ENCODE data around the gene ZNF185.
A peak's percentile ranks its signal among the peaks of the same experiment; 100 is the strongest.
"Not testable (repeated sequence)": the region's sequence is repeated elsewhere in the genome, so short reads cannot be mapped to it uniquely, and the experiment has no call there.

The ZNF185 gene

DNA sequence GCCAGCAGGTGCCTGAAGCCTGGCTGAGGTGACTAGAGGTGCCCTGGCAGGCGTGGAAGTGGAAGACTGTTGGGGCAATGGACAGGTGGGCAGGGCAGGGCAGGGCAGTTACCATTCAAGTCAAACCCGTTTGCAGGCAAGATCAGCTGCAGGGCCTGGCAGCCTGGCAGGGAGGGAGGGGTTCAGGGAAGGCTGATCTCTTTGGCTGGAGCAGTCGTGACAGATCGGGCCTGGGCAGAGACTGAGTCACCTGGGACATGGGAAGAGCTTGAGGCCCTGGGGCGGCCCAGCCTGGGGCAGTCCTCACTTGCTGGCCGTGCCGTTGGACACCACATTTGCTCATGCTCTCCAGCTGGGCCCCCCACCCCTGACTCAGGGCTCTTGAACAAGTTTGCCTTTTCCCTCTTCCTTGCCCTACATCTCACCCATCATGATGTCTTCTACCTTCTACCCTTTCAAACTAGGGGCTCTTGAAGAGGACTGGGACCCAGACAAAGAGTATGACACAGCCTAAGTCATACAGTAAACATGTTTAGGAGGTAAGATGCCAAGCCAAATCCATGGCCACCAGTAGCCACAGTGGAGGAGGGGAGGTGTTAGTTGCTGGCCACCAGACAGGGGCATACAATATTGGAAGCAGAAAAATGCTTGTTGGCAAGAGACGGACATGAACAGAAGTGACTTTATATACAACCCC, 2.0 kb upstream of the ZNF185 start:
- DNase-seq (ENCODE audit: low spot score) = no peak

DNA sequence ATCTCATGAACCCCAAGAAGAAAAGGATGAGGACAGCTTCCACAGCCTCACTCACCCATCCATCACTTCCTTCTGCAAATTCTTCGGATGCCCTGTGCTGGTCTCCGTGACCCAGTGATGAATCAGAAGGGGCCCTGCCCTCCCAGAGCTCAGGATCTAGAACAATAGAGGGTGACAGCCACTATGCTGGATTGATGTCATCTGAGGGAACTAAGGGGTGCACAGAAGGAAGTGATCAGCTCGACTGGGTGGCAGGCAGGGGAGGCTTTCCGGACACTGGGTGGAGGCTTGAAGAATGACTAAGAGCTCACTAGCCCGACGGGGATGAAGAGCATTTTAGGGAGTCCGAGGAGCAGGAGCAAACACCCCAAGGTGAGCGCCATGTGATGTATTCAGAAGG, 1.4 kb upstream of the ZNF185 start:
- peak; percentile 77 for DNase-seq (ENCODE audit: low spot score)

DNA sequence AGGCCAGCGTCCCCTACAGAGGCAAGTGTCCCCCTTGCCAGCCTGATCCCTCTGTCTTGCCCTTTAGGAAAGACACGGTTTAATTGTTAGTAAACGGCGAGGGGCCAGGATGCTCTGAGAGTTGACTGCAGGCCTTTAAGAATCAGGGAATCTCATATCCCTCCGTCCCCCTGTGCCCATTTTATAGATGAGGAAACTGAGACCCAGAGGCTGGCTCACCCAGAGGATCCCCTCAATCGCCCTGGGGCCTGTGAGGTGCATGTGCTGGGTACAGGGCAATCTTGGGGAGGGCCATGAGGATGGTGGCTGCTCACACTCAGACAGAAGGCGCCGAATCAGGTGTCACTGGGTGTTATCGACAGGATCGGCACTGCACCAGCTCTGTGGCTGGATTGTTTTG, 575 bp downstream of the ZNF185 start:
- DNase-seq (ENCODE audit: low spot score) = no peak

DNA sequence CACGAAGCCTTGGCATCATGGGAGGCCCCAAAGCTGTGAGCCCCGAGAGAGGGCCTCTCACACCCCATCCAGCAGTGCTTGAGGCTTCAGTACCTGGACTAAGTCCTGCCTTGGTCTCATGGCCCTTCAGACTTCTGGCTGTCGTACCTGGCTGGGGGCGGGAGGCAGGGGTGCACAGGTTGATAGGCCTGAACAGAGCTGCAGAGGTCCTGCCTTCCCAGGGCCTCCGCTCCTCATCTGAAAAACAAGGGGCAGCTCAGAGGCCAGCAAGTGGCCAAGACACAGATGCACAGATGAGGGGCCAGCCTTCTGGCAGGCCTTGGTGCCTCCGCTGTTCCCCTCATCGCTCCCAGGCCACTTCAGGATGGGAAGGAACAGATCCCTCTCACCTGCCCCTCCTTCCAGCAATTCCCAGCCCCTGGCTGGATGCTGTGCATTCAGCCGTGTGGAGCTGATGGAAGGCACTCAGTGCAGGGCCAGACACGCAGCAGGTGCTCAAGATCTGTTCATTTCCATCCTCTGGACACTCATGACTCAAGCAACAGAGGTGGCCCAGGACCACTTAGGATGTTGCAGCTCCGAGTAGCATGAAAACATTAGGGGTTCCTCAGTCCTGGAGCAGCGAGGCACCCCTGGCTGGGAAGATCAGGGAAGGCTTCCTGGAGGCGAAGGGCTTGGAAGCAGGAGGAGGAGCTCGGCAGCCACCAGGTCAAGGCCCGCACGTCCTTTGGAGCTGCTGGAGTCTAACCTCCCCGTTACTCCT, 1.4 kb downstream of the ZNF185 start:
- DNase-seq (ENCODE audit: low spot score) = no peak

DNA sequence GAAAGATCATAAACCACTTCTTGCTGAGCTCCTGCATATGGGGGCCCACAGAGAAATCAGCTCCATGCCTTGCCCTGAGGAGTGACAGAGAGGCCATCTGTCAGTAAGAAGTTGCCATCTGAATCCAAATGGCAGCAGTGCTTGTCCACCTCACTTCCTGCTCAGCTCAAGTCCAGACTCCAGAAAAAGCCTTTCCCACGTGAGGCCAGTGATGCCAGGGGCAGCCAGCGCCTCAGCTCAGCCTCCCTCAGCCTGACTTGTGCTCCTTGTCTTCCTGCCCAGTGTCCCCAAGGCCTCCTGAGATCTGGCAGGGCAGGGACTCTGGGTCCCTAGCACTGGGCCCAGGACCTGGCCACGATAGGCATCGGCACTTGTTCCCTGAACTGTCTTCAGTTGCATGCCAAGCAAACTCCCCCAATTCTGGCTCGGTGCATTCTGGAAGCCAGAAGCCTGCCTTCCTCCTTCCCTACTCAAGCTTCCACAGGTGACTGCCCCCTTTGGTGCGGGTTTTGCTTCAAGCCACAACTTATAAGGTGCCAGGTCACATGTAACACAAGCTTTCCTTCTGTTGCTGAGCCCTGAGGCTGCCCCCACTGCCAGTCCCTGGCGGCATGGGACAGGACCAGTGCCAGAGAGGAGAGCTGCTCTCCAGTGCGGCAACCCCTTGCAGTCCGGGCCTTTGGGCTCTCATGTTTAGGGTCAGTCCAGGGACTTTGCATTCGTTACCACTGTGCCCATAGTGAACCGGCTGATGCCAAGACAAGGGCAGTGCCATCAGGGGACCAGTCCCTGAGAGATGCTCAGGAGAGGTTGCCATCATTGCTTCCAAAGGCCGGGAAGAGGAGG, 2.2 kb downstream of the ZNF185 start:
- no peak for DNase-seq (ENCODE audit: low spot score)

DNA sequence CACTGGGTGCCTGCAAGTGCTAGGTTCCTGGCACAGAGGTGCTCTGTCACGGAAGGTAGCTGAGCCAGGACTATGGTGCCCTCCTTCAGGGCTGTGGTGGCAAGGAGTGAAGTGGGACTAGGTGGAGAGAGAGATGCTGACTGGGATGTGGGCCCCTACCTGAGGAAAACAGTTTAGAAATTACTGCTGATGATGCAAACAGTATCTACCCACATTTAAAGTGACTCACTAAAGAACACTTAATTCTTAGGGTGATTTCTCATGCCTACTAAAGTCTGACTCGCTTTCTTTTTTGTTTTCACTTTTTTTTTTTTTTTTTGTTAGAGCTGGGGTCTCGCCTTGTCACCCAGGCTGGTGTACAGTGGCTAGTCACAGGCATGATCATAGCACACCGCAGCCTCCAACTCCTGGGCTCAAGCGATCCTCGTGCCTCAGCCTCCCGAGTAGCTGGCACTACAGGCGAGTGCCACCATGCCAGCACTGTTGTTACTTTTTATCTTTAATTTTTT, 3.1 kb downstream of the ZNF185 start:
- no peak for DNase-seq (ENCODE audit: low spot score)

DNA sequence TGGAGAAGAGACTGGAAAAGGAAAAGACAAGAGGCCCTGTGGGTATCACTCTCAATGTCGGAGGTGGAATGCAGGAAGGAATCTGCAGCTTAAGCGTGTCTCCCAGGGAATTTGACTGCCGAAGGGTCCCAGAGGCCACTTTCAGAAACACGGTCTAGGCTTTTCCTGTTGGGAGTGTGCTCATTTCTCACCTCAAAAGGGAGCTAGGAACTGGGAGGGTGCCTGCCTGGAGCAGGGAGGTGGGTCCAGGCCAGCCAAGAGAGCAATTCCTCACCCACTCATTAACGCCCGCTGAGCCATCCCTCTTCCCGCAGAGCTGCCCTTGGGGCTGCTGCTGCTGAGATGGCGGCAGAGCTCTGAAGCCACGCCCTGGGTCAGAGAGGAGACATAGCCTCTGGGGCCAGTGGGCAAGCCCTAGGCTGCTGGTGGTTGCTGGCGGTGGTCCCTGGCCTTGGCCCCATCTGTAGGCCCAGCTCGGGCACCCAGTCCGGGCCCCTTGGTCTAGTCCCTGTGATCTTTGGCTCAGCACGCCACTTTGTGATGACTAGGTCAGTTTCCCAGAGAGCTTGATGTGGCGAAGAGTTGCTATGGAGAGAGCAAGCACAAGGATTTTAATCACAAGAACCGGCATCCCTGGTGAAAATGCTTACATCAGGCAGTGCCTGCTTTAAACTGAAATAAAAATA, 4.1 kb downstream of the ZNF185 start:
- no peak for DNase-seq (ENCODE audit: low spot score)

DNA sequence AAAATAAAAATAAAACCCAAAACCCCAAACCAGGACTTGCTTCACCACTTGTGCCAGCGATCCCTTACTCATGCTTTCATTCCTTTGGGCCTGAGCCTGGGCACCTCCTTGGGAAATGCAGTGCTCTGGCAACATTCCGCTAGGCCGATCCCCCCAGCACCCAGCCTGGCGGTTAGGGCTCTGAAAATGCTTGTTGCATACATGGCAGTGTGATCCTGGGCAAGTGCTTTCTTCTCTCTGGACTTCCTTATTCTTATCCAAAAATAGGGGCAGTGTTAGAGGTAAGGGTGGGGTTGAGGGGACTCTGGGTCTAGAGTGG, 4.6 kb downstream of the ZNF185 start:
- no peak for DNase-seq (ENCODE audit: low spot score)

DNA sequence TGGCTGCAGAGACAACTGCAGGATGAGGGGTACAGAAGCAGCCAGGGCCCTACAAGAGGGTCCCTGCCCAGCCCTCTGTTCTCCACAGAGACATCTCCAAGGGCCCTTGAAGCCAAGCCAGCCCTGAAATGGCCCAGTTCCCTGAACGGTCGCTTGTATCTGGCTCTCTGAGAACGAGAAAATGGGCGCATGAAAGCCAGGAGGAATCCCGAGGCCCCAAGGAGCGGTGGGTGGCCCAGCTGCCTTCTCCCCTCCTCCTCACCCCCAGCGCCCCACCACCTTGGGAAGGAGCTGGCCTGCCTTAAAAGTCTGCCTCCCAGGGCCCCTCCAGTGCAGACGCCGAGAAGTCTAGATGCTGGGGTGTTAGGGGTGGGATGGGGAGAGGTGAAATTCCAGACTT, 5.7 kb downstream of the ZNF185 start:
- DNase-seq (ENCODE audit: low spot score) = no peak

DNA sequence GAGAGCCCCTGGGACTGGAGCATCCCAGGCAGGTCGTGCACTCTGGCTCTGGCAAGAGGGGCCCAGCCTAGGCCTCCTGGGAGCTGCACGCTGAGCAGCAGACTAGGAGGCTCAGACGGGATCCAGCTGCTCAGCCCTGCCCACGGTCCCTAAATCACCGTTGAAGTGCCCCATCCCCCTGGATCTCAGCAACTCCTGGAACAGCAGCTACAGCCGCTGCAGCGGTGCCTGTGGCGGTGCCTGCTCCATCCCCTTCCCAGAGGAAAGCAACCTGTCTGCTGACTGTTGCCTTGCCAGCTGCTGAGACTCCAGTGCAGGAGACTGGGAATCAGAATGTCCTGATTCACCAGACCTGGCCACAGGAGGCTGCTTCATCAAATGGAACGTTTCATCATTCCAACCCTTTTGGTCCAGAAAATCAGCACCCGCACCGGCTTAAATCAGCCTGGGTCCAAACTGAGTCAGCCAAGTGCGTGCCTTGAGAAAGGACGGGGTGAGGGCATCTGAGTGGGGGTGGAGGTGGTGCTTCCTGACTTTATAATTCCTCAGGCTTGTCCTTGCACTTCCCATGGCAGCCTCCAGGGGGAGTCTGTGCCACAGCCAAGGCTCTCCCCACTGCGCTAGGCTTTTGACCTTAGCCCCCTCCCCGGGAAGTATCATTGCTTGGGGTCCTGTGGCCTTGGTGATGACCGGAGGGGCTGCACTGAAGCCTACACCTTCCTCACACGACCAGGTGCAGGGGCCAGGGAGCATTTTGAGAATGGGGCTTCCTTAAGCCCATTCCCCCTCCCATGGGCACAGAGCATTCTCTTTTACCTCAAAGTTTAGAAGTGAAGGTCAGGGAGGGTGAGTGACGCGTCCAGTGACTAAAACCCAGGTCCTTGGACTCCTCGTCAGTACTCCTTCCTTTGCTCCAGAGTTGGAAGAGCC, 6.5 kb downstream of the ZNF185 start:
- DNase-seq (ENCODE audit: low spot score) = peak; percentile 43

DNA sequence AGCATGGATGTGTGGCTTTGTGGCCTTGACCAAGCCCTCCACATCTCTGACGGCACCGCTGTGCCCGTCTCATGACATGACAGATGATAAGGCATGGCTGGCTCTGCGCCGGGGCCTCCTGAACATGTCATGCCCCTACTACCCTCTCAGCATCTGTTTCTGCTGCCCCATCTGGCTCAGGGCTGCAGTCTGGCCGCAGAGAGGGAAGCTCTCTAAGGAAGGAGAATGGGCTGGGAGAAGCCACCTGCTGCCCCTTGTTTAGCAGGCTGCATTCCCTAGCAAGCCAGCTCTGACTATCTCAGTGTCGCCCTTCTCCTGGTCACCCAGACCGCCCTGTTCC, 7.2 kb downstream of the ZNF185 start:
- no peak for DNase-seq (ENCODE audit: low spot score)

DNA sequence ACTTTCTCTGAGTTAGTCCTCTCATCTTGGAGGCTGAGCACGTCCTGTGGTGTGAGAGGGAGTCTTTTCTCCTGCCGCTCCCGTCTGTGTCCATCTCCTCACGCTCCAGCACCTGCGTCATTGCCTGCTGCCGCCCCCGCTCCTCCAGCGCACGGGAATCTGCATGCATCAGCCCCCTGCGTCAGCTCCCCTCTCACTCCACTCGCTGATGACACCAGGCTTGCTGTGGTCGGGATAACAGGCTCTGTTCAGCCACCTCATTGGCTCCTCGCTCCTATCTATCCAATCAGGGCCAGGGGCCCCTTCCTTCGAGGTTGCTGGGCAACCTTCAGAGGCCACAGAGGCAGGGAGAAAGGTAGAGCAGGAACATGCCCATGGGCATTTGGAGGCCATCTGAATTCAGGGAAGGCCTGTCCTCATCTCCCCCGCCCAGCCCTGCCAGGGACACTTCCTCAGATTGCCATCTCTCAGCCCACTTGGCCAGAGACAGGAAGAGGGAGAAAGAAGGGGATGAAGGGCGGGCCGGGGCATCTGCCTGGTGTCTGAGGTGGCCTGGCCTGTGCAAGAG, 9.3 kb downstream of the ZNF185 start:
- DNase-seq (ENCODE audit: low spot score) = no peak

DNA sequence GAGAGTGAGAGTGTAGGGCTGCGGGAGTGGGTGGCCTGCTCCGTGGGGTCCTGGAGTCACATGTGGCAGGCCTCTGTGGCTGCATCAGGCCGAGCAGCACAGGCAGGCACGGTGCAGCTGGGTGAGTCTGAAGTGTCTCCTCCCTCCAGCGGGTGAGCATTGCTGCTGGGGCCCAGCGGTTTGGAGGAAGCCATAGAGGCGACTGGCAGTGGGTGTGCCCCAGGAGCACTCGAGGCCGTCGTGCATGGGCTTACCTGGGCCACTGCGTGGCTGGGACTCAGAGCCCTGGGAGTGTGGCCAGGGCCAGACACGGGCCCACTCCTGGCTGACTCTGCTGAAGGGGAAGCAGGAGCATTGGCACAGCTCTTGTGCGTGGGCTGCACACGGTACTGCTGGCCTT, 10.6 kb downstream of the ZNF185 start:
- DNase-seq (ENCODE audit: low spot score) = no peak

DNA sequence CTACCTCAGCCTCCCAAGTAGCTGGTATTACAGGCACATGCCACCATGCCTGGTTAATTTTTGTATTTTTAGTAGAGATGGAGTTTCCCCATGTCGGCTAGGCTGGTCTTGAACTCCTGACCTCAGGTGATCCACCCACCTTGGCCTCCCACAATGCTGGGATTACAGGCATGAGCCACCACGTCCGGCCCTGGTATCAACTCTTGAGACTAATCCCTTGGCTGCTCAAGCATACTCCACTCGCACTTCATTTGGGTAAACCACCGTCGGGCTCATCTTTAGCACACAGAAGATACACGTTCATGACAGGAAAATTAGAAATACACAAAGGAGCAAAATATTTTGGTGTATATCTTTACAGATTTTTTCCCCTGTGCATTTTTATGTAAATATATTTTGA, 12.2 kb downstream of the ZNF185 start:
- not testable (repeated sequence) for DNase-seq (ENCODE audit: low spot score)

DNA sequence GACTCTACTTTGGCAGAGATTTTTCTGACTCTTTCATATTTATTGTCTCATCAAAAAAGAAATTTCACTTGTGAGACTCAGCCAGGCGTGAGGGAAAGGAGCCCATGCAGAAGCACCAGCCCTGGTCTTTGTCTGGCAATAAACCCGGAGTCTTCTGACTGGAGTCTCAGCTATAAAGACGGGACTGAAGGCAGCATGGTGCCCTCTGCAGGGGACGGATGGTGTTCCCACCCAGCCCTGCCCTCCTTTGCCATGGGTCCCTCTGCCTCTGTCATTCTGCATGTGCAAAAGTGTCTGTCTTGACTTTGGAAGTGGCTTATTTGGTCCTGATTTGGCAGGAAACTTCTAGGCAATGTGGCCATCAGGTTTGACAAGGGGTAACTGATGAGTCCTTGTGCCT, 14.2 kb downstream of the ZNF185 start:
- DNase-seq (ENCODE audit: low spot score) = no peak

DNA sequence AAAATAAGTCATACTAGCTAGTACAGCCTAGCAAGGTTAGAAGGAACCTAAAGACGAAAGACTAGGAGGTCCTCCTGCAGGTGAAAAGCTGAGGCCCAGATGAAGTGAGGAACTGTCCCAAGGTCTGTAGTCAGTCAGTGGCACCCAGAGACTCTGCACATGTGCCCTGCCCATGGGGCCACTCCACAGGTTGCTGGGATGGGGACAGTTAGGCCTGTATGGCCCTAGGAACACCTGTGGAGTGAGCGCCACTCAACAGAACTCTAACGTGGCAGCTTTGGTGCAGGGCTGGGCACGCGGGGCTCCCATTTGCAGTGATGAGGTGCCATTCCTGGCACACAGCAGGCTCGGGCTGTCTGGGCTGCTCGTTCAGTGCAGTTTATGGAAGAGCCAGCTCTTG, 14.8 kb downstream of the ZNF185 start:
- no peak for DNase-seq (ENCODE audit: low spot score)

DNA sequence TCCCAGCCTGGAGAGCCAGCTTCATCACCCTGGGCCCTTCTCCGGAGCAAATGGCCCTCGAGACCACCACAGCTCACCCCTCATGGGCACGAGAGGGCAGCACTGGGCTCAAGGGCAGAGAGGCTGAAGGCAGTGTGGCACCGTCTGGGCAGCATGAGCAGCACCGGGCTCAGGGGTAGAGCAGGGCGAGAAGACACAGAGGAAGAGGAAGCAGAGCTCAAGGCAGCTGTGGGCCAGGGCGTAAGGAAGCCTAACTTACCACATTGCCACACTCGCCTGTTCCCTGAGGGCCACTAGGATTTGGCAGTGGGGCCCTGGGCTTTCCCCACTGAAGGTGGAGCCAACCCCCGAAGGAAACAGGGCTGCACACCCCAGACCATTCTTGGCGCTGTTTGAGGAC, 15.5 kb downstream of the ZNF185 start:
- no peak for DNase-seq (ENCODE audit: low spot score)

DNA sequence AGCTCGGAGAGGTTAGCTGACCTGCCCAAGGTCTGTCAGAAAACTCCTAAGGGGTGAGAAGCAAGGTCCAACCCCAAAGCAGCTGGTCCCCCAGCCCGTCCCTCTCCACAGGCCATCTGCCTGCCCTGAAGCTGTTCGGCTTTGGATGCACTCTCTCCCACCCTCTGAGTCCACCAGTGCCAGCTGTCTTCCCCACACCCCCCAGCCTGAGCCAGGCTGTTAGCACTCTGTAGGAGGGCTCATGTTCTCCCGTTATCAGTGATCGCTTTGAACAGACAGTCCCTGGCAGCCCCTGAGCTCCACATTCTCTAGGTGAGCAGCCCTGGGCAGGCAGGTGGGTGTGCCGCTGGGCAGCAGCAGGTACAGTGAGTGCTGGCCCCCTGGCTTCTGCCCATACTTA, 16.0 kb downstream of the ZNF185 start:
- no peak for DNase-seq (ENCODE audit: low spot score)

DNA sequence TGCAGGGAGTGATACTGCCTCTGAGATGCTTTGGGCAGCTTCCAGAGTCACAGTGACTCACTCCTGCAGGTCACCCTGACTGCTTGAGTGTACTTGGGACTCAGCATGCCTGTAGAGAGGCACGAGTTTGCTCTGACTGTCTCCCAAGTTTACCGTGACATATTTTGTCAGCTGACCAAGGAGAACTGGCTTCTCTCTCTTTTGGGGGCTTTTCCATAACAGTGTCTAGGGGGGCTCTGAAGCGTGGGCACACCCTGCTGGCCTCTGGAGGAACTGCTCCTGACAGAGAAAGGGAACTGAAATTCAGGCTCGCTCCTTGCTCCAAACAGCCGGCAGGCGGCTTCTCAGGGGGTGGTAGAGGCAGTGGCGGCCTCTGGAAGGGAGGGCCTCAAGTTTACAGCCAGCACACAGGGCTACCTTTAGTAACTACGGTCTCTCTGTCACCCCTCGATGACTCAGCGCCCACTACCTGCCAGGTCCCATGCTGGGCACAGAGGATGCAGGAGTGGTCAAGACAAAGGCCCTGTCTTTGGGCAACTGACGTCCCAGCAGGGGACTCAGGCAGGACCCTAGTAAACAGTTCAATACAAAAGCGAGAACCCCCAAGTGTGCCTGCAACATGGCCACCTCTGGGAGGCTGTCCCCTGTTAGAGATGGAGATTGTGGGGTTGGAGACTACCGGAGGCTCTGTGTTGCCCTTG, 17.8 kb downstream of the ZNF185 start:
- DNase-seq (ENCODE audit: low spot score) = peak; percentile 20
